Raji (cell line): ENCODE measurements around the gene OTX1.

Experiments used
- POLR2A ChIP-seq: IDR thresholded peaks from 2 replicates; pipeline ENCODE4 v1.6.1; 2011; ENCODE audit warnings: low read depth, low read length, control low read depth; ENCODE audit not compliant: insufficient read depth

OTX1 gene

DNA sequence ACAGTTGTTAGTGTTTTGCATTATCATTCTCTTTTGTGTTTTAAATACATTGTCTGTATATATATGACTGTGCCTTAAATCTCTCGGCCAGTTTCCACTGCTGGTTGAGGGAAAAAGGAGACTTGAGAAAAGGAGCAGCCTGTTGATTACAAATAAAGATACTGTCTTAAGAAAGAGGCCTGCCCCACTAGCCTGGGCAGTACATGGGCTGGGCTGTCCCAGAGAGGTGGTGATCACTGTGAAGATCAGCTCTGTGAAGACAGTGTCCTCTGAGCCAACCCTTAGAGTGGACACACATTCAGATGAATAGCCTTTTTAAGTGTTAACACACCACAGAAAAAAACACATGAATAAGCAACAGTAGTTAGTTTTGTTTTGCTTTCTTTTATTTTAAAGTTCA, 10.0 kb upstream of the OTX1 start:
- TF ChIP-seq POLR2A: no peak

DNA sequence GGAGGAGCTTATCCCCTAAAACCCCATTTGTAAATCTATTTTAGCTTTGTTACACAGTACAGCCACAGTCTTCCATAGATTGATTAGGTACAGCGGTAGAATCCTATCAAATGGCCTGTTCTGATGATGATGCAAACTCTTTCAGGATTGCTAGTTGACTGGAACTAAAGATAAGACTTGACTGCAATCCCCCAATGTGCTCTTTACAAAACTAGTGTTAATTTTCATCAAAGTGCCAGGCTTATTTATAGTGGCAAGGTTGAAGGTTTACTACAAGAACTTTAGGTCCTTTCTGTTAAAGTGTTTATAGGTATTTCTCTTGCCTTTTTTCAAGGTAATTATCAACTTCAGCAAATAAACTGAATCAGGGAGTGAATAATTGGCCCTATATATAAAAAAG, 9.0 kb upstream of the OTX1 start:
- TF ChIP-seq POLR2A: no peak

DNA sequence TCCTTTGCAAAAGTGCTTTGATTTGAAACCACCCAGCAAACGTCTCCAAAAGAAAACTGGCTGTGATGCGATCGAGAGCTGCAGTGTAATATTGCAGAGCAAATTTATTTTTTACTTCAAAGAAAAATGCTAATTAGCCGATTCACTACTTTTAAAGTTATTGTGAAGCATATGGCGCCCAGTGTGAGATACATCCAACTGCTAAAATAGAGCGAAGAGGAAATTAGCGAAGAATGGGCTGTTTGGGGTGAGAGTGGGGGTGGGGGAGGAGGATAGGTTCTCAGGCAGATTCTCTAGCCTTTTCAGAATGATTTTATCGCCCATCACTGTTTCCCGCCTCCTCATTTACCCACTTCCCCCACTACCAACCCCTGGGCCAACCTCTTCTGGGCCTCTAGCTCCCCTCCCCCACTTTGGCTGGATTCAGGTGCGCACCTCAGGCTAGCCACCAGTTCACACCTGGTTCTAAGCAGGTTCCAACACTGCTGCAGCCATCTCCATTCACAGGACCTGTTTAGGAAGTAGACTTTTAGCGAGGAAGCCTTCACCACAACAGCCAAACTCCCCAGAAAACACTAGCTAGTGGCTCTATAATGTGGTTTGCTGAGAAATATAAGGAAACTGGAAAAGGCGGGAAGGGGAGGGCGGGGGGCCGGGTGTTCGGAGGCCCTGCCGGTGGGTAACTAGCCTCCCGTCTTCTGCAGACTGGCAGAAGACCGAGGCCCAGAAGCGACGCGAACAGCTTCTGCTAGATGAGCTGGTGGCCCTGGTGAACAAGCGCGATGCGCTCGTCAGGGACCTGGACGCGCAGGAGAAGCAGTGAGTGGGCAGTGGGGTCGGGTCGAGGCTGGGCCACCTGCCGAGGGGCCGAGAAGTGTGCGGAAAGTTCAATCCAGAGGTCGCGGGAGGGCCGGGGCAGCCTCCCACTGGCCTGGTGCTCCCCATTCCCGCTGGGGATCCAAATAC, 6.0 kb upstream of the OTX1 start:
- no peak for TF ChIP-seq POLR2A

DNA sequence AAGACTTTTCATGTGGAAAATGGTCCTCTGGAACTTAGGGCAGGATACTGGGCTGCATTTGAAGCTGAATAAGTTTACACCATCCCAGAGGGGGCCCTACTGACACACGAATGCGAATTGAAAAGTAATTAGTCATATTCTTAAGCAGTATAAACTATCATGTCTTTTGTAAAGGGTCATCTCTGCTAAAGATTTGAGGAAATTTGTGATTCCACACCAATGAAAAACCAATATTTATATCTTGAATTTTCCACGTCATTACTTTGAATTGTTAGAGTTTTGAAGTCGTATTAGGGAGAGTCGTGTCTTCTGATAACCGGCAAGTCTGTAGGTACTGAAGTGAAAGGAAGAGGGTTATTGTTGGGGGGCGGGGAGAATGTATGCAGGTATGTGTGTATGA, 4.1 kb upstream of the OTX1 start:
- TF ChIP-seq POLR2A: no peak

DNA sequence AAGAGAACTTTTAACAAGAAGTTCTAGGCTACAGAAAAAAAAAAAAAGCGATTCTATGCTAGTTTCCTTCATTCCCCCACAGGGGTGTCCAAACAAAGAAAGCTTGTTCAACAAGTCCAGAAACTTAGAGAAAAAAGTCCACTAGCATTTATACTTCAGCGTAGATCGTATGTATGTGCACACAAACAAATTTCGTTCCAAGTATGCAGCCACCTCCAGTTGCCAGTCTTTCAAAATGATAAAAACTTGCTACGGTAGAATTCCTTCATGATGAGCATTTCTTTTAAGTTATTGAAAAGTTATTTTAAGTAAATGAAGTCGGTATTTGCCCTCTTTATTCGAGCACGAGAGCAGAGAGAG, 3.7 kb upstream of the OTX1 start:
- TF ChIP-seq POLR2A: no peak

DNA sequence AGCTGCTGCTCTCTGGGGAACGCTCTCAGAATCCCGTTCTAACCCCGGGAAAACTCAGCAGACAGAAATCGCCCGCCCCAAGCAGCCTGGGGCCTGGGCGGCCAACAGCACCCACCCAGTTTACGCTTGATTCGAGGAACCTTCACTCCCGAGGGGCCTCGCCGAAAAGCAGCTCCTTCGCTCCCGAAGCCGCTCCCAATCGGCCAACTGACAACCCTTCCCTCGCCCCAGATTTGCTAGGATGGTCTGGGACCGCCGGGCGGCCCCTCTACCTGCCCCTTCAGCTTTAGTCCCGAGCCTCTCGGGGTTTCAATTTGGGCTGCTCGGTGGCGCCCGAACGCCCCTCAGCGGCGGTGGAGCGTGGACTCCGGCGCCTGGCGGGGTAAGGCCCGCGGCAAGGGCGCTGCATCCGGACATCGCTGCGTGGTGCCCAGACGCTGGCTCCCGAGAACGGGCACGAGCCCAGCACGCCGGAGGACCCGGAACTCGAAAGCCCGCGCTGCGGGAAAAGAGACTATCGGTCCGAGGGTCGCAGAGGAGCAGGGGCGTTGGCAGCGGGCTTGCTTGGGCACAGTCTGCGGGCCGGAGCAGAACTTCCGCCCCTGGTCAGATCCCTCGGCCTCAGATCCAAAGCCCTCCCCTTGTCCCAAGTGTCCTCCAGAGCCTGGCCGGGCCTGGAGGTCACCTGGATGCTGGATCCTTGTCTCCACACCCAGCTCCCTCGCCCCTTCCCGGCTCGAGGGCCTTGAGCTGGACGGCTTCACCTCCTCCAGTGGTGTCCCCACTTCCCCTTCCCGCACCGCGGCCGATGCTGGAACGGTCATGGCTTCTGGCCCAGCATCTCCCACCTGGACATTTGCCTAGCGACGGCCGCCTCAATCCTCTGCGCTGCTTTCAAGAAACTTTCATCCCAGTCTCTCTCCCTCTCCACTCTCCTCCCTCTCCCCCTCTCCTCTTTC, 3.0 kb upstream of the OTX1 start:
- TF ChIP-seq POLR2A: no peak

DNA sequence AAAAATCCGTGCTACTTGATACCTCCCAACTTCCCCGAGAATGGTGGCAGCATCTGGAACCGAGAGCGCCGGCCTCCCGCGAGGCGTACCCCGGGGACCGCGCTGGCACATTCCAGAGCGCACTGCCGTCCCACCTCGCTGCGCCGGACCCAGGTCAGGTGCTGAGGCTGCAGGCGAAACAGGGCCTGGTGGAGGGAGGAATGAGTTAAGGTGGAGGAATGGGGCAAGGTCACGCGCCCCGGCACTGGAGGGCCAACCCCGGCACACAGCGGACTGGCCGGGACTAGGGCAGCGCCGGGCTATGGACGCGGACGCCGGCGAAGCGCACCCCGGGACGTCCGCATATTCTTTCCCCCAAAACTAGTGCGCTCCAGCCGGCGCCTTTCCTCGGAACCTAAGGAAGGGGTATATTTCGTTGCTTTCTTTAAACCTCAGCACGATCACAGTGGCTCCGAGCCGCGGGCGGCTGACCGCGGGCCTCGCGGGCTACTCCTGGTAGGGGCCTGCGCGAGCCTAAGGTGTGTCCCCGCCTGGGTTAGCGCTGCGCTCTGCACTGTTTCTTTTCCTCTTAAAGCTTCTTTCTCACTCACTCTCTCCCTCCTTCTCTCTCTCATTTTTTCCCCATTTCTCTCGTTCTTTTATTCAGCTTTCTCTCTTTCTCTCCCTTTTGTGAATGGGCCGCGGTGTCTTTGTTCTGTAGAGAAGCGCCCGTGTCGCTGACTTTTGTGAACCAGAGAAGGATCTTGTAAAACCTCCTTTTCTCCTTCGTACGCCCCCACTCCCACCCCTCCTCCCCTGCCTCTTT, 2.1 kb upstream of the OTX1 start:
- TF ChIP-seq POLR2A: no peak

DNA sequence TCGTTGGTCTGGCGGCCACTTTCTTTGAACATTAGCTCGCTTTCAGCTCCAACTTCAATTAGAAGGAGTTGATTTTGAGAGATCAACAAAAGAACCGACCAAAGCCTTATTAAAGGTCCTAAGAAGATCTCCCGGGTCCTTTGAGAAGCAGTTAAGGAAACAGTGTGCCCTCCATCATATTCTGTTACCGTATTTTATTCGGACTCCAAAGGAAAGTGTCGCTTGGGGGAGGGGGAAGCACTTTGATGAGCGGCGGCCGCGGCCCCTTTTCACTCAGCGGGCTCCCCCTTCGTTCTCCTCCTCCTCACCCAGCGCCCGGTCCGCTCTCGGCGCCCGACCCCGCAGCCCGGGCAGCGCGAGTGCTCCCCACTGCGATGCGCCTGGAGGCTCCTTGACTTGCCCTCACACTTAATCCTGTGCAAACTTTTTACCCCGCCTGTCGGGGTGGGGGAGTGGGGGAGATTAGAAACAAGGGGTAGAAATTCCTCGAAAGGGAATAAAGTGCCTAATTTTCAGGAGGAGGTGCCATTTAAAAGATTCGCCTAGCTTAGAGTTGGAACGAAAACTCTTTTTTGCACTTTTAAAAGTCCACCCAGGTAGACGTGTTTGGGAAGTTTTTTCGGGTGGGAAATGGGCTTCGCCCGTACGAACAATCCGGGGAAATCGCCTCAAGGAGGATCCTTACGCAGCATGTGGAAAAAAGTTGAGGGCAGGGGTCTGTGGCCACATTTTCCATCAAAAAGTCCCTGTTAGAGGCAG, 1.2 kb upstream of the OTX1 start:
- no peak for TF ChIP-seq POLR2A

DNA sequence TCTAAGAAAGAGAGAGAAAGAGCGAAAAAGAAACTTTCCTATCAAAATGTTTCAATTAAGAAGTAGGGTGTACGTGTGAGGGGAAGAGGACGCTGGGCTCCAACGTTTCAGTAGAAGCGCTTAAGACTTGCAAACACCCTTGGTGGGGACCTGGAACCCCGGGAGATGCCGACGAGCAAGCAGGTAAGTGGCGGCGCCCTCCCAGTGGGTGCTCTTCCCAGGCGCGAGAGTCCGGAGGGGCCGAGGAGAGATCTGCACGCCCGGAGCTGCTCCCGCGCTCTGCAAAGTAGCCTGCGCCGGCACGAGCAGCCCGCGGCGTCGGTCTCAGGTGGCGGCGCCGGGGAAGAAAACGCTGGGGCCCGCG, 678 bp upstream of the OTX1 start:
- TF ChIP-seq POLR2A: no peak

DNA sequence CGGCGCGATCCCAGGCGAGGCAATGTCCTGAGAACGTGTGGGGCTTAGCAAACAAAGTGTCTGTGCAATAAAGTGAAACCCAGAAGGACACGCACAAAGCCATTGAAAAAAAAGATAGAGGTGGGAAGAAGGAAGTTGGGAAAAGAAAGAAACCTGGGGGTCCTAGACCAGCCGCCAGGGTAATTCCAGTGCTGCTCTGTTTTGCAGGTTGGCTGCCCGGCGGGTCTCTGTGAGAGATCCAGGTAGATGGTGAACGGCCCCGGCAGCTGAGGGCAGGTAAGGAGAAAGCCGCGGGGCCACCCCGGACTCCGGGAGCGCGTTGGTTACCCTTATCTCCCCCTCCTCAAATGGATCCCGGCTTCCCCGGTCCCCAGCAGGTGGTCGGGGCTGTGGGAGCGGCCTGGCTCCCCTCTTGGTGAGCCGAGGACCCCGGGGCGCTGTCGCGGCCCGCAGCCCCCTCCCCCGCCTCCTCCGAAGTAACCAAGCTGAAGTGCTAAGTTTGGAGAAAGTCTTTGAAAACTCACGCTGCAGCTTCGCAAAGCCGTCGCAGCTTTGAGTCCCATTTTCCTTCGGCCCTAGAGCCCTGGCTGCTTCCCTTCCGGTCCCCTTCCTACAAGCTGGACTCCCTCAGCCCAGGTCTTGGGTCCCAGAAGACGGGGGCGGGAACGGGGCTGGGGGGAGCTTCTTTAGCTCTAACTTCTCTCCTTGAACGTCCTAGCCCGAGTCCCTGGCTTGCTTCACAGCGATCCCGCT, 588 bp downstream of the OTX1 start:
- no peak for TF ChIP-seq POLR2A

DNA sequence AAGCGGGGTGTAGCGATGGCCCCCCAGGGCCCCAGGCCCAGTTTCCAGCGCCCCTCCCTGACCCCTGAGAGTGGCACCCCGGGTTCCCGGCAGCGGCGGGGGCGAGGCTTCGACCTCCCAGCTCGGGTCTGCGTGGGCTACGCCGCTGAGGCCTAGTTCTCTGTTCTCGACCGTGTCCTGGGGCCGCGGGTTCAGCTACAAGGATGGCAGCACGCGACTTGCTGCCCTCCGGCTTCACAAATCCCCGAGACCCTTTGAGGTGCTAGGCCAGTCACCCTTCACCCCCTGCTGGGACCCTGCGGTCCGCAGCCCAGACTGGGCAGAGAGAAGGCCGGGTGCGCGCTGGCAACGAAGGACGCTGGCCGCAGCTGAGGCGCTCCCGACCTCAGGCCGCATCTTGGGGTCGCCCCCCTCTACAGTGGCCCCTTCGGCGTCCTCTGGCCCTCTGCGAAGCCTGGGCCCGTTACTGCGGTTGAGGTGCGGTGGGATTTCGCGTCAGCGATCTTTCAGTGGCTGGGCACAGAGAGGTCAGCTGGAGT, 1.2 kb downstream of the OTX1 start:
- TF ChIP-seq POLR2A: no peak

DNA sequence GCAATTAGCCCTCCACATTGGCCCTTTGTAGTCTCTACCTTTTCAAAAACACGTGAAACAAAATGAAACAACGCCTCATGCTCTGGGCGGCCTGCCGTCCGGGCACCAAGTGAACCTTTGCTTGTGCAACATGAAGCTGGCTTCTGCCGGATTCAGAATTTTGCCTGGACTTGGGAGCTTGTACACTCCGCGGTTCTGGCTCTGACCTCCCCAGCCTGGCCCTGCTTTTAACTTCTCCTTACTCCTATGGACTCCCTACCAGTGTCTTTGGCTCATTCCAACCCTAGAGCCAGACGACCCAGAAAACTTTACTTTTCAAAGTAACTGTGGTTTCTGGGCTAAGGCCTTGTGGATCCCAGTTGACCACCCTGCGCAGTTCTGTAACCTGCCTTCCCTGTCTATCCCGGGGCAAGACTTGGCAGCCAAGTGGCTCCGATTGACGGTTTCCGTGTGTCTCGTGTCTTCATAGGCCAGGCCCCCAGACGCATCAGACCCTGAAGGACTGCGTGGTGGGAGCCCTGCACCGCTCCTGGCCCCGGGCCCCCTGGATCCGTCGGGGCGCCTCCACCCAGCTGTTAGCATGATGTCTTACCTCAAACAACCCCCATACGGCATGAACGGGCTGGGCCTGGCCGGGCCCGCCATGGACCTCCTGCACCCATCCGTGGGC, 1.9 kb downstream of the OTX1 start:
- no peak for TF ChIP-seq POLR2A
